HG03521 (cell line): ENCODE results near the gene PSMA7.

ENCODE experiments used
- ATAC-seq: cut with Tn5 transposase; IDR thresholded peaks from one replicate; pipeline ENCODE4 v1.9.1; 2021; ENCODE audit warnings: mild to moderate bottlenecking, moderate library complexity; ENCODE audit not compliant: unreplicated experiment

Gene PSMA7

GRCh38 chr20:62096421-62097380 lies 46.5 kb downstream of the PSMA7 start:
- ATAC-seq: no peak

GRCh38 chr20:62089393-62089792 lies 53.8 kb downstream of the PSMA7 start:
- no peak for ATAC-seq

- no peak for ATAC-seq
These were observed 54.7 kb downstream of the PSMA7 start for GRCh38 chr20:62088258-62089127.

- no peak for ATAC-seq
These were observed 55.6 kb downstream of the PSMA7 start for GRCh38 chr20:62087632-62088031.

GRCh38 chr20:62087227-62087626 lies 56.0 kb downstream of the PSMA7 start:
- no peak for ATAC-seq
